Activated T-cell treated with anti-CD3 and anti-CD28 coated beads, Interleukin-2, amount 50 U/mL, for 24 hours (primary cell): ENCODE results near the gene CDK19.
"Not testable (repeated sequence)": the region's sequence is repeated elsewhere in the genome, so short reads cannot be mapped to it uniquely, and the experiment has no call there.

Source experiments
- DNase-seq: peaks from one replicate; pipeline ENCODE4 v3.0.0-alpha.2; 2020
- H3K27ac Mint-ChIP-seq: 2 replicates; pipeline ENCODE4 v1.8.0; 2020; ENCODE audit warnings: mild to moderate bottlenecking, mixed read lengths
- H3K27me3 Mint-ChIP-seq: 2 replicates; pipeline ENCODE4 v1.8.0; 2020; ENCODE audit warnings: mixed read lengths
- H3K36me3 Mint-ChIP-seq: 2 replicates; pipeline ENCODE4 v1.8.0; 2020; ENCODE audit warnings: low read depth, mixed read lengths
- H3K4me1 Mint-ChIP-seq: 2 replicates; pipeline ENCODE4 v1.8.0; 2020; ENCODE audit warnings: low read depth, mixed read lengths
- H3K4me3 Mint-ChIP-seq: 2 replicates; pipeline ENCODE4 v1.8.0; 2020; ENCODE audit warnings: mild to moderate bottlenecking, moderate library complexity, mixed read lengths
- H3K9me3 Mint-ChIP-seq: 2 replicates; pipeline ENCODE4 v1.8.0; 2020; ENCODE audit warnings: mixed read lengths

Gene CDK19

DNA sequence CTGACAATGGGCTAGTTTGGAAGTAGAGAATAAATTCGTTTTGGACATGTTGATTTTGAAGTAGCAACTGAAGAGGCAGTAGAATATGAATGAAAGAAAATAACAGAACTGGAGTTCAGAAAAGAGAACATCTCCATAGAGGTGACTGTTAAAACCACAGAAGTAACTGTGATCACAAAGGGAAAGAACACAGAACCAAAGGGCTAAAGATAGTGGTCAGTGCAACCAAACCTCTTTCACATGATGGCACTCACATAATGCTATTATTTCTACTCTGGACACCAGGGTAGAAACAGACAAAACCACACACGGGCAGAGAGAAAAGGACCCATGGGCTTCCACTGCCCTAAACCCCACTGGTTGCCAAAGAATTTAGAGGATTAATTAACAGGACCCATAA lies 58.5 kb downstream of the CDK19 start:
- Mint-ChIP-seq H3K36me3 (no peaks in the 10 kb centered on the region), H3K4me1 (peaks cover 2% of the 10 kb centered on the region), H3K4me3 (no peak overlapping the region), H3K9me3 (no peaks in the 10 kb centered on the region), H3K27ac (no peak overlapping the region), H3K27me3 (no peaks in the 10 kb centered on the region)
- DNase-seq, result no peak

DNA sequence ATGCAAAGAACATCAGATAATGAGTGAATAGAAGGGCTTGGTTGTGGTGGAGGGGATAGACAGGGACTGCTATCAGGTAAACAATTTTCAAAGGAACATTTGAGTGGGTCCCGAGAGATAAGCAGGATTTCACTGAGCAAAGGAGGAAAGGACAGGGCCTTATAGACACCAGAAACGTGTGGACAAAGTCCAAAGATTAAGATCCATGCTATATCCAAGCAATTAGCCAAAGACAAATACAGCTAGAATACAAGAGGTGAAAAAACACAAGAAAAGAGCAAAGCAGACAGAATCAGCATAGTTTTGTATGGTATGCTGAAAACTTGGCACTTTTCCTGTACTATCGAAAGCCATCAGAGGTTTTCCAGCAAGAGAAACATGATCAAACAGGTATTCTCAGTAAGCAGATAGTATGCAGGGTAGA lies 59.8 kb downstream of the CDK19 start:
- Mint-ChIP-seq H3K27ac (no peak overlapping the region), H3K9me3 (no peaks in the 10 kb centered on the region), H3K4me3 (no peak overlapping the region), H3K27me3 (no peaks in the 10 kb centered on the region), H3K36me3 (no peaks in the 10 kb centered on the region), H3K4me1 (peaks cover 2% of the 10 kb centered on the region)
- no peak for DNase-seq

DNA sequence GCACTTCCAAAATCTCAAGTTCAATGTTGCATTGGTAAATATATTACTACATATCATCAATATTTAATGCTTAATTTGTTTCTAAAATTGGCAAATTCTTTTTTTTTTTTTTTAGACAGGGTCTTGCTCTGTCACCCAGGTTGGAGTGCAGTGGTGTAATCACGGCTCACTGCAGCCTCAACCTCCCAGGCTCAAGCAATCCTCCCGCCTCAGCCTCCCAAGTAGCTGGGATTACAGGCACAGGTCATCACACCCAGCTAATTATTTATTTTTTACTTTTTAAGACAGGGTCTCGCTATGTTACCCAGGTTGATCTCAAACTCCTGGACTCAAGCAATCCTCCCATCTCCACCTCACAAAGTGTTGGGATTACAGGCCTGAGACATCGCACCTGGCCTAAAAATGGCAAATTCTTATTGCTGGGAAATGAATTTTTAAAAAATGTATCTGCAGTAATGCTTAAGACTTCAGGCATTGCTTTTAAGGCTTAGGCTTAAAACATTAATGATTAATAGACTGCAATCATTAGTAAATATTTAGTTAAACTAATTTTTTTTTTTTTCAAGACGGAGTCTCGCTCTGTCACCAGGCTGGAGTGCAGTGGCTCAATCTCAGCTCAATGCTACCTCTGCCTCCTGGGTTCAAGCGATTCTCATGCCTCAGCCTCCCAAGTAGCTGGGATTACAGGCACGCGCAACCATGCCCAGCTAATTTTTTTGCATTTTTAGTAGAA lies 61.2 kb downstream of the CDK19 start:
- not testable (repeated sequence) for H3K4me1 Mint-ChIP-seq, H3K27ac Mint-ChIP-seq, H3K36me3 Mint-ChIP-seq, H3K4me3 Mint-ChIP-seq, H3K9me3 Mint-ChIP-seq, DNase-seq, H3K27me3 Mint-ChIP-seq

DNA sequence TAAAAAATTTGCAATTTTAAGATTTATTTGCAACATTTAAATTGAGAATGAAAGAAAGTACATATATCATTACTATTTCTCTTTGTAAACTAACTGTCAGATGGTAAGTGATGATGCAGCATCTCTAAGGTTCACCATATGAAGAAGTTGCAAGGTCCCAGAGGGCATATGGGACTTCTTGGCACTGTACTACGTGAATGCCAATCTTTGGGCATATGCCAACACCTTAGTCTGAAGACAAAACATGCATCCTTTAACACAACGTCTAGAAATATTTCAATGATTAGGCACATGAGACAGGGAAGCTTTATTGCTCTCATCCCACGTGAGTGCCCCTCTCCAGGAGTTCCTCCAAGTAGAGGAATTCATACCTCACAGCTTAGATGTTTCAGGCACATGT lies 66.8 kb downstream of the CDK19 start:
- no peaks in the 10 kb centered on the region for H3K27me3 Mint-ChIP-seq
- no peaks in the 10 kb centered on the region for H3K9me3 Mint-ChIP-seq
- DNase-seq, result no peak
- H3K36me3 Mint-ChIP-seq, result peaks cover 16% of the 10 kb centered on the region
- no peaks in the 10 kb centered on the region for H3K4me1 Mint-ChIP-seq
- H3K27ac Mint-ChIP-seq, result no peak overlapping the region
- H3K4me3 Mint-ChIP-seq, result no peak overlapping the region

DNA sequence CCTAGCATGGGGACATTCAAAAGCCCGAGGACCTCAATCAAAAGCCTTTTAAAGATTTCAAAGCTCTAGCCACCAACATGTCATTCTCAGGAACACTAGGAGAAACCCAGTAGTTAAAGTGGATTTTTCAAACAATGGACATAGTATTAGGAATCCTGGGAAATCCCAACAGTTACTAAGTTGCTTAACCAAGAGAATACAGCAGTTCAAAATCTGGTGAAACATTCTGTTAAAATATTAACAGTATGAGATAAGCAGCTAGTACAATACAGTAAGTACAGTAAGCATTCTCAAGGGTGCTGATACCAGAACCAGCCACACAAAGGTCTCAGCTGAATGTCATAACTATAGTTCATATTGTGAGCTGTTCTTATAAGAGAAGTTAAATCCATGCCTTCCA lies 68.6 kb downstream of the CDK19 start:
- H3K36me3 Mint-ChIP-seq, result peaks cover 34% of the 10 kb centered on the region
- no peak for DNase-seq
- H3K4me3 Mint-ChIP-seq, result no peak overlapping the region
- peaks cover 1% of the 10 kb centered on the region for H3K4me1 Mint-ChIP-seq
- no peaks in the 10 kb centered on the region for H3K27me3 Mint-ChIP-seq
- H3K9me3 Mint-ChIP-seq, result peaks cover 15% of the 10 kb centered on the region
- no peak overlapping the region for H3K27ac Mint-ChIP-seq

DNA sequence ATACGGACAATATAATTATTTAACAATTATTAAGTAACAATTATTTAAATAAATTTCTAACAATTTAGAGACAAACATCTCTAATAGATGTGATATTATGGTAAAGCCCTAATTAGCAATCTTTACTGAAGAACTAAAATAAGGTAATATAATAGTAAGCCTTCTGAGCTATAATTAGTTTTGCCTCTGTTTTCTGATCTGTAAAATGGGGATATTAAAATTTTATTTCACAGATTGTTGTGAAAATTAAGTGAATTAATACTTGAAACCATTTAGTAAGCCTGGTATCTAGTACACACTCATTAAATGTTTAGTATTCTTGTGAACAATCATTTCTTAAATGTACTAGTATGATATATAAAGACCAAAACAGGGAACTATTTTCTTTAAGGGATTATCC lies 70.3 kb downstream of the CDK19 start:
- Mint-ChIP-seq H3K4me3 (no peak overlapping the region), H3K9me3 (peaks cover 24% of the 10 kb centered on the region), H3K36me3 (peaks cover 47% of the 10 kb centered on the region), H3K4me1 (peaks cover 4% of the 10 kb centered on the region), H3K27ac (no peak overlapping the region), H3K27me3 (no peaks in the 10 kb centered on the region)
- DNase-seq, result no peak

DNA sequence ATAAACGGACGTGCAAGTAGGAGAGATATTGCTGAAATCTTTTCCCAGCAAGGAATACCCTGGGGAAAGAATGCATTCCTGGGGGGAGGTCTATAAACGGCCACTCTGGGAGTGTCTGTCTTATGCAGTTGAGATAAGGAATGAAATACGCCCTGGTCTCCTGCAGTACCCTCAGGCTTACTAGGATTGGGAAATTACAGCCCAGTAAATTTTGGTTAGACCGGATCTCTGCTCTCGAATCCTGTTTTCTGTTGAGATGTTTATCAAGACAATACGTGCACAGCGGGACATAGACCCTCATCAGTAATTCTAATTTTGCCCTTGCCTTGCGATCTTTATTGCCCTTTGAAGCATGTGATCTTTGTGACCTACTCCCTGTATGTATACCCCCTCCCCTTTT lies 72.7 kb downstream of the CDK19 start:
- DNase-seq, H3K27me3 Mint-ChIP-seq, H3K4me1 Mint-ChIP-seq, H3K27ac Mint-ChIP-seq, H3K4me3 Mint-ChIP-seq: not testable (repeated sequence)
- peaks cover 49% of the 10 kb centered on the region for H3K36me3 Mint-ChIP-seq
- H3K9me3 Mint-ChIP-seq, result peaks cover 24% of the 10 kb centered on the region

DNA sequence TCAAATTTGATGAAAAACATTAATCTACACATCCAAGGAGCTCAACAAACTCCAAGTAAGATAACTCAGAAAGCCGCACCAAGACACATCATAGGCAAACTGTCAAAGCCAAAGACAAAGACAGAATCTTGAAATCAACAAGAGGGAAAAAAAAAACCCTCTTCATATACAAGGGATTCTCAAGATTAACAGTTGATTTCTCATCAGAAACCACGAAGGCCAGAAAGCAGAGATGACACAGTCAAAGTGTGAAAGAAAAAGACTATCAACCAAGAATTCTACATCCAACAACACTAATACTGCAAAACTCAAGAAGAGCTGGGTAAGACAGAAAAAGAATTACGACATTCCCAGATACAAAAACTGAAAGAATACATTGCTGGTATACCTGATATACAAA lies 73.8 kb downstream of the CDK19 start:
- Mint-ChIP-seq H3K4me3 (no peak overlapping the region), H3K27ac (no peak overlapping the region), H3K27me3 (no peaks in the 10 kb centered on the region), H3K36me3 (peaks cover 49% of the 10 kb centered on the region), H3K9me3 (peaks cover 24% of the 10 kb centered on the region), H3K4me1 (peaks cover 5% of the 10 kb centered on the region)
- DNase-seq, result no peak

DNA sequence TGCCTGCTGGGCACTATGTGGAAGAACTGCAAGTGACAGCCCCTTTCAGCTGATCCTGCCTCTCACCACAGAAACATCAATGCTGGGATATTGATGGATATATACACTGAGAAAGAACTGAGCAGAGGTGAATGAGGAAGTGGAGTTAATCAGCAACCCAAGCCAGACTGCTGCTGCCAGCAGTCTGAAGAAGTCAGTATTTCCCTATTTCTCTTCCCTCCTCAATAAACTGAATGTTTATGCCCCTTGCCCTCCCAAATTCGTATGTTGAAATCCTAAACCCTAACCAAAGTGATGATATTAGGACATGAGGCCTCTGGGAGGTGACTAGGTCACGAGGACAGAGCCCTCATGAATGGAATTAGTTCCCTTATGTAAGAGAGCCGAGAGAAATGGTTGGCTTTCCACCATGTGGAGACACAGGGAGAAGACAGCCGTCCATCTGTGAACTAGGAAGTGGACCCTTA lies 76.3 kb downstream of the CDK19 start:
- Mint-ChIP-seq H3K27me3 (no peaks in the 10 kb centered on the region), H3K4me1 (peaks cover 5% of the 10 kb centered on the region), H3K9me3 (peaks cover 24% of the 10 kb centered on the region), H3K27ac (no peak overlapping the region), H3K4me3 (no peak overlapping the region), H3K36me3 (peaks cover 43% of the 10 kb centered on the region)
- no peak for DNase-seq

DNA sequence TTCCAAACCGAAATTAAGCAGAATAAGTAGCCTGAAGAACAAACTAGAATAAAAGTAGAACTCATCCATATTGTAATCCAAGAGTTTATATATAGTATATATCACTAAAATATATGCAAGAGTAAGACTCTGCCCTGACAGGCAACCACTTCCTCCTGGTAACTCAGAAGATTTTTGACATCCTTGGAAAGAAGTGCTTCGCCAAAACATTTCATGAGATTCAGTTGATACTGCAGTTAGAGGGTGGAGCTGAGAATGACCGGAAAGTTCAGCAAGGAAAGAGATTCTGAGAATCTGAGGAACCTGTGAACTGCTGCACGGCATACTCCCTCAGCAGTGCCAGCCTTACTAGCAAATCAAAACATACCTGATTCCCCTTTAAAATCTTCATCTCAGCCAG lies 79.6 kb downstream of the CDK19 start:
- H3K36me3 Mint-ChIP-seq, result peaks cover 13% of the 10 kb centered on the region
- no peak overlapping the region for H3K27ac Mint-ChIP-seq
- DNase-seq, result no peak
- H3K9me3 Mint-ChIP-seq, result peaks cover 3% of the 10 kb centered on the region
- H3K27me3 Mint-ChIP-seq, result no peaks in the 10 kb centered on the region
- H3K4me3 Mint-ChIP-seq, result no peak overlapping the region
- peaks cover 1% of the 10 kb centered on the region for H3K4me1 Mint-ChIP-seq

DNA sequence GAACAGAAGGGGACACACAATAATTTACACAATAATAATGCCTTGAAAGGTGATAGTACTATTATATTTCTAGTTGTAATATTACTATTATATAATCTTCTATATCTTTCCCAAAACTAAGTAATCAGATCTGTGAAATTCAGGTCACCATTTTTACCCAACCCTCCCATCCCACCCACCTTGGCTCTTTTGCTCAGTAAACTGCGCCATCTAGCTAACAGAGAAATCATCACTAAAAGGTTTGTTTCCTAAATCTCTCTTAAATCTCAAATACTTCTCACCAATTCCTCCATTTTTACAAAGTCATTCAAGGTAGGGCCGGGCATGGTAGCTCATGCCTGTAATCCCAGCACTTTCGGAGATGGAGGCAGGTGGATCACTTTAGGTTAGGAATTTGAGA lies 83.4 kb downstream of the CDK19 start:
- DNase-seq, result no peak
- Mint-ChIP-seq H3K36me3 (peaks cover 6% of the 10 kb centered on the region), H3K9me3 (no peaks in the 10 kb centered on the region), H3K27me3 (no peaks in the 10 kb centered on the region), H3K4me1 (peaks cover 5% of the 10 kb centered on the region), H3K4me3 (no peak overlapping the region), H3K27ac (no peak overlapping the region)

DNA sequence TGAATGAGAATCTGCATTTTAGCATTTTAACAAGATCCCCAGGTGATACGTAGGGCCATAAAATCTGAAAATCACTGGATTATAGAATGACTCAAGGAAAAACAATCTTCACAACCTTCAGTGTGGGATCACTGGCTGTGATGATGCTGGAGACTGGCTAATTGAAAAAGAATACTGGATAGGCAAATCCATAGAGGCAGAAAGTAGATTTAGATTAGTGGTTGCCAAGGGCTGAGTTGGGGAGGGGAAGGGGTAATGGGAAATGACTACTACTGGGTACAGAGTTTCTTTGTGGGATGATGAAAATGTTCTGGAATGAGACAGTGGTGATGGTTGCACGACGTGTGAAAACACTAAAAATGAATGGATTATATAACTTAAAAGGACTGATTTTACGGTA lies 84.1 kb downstream of the CDK19 start:
- no peak for DNase-seq
- Mint-ChIP-seq H3K27ac (no peak overlapping the region), H3K9me3 (no peaks in the 10 kb centered on the region), H3K4me1 (peaks cover 5% of the 10 kb centered on the region), H3K36me3 (peaks cover 6% of the 10 kb centered on the region), H3K4me3 (no peak overlapping the region), H3K27me3 (no peaks in the 10 kb centered on the region)

DNA sequence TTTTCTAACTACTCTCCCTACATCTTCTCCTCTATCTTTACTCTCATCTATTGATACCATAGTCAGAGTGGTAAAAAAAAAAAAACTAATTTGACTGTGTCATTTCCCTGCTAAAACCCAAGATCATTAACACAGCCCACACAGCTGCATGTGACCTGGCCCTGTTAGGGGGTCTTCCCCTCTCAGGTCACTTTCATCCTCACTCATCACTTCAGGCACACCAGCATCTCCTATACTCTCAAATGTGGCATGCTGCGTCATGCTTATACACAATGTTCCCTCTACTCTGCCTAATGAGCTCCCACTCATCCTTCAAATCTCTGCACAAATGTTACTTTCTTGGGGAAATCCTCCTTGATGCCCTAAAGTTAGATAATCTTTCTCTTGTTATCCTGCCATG lies 86.8 kb downstream of the CDK19 start:
- Mint-ChIP-seq H3K36me3 (no peaks in the 10 kb centered on the region), H3K9me3 (no peaks in the 10 kb centered on the region), H3K4me3 (no peak overlapping the region), H3K27me3 (no peaks in the 10 kb centered on the region), H3K4me1 (peaks cover 5% of the 10 kb centered on the region), H3K27ac (no peak overlapping the region)
- DNase-seq, result no peak

DNA sequence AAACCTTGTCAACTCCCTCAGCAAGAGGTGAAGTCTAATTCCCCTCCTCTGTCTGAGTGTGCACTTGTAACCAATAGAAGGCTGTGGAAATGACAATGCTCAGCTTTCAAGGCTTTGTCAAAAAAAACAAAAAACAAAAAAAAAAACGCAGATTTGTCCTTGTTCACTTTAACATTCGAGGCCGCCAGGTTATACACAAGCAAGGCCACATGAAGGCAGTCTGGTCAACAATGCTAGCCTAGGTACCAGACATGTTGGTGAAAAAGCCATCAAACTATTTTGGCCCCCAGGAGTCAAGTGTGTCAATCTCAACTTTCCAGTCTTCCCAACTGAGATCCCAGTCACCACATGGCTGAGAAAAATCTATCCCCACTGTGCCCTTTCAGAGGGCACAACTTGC lies 92.3 kb downstream of the CDK19 start:
- Mint-ChIP-seq H3K36me3 (peaks cover 3% of the 10 kb centered on the region), H3K27me3 (no peaks in the 10 kb centered on the region), H3K4me3 (no peak overlapping the region), H3K9me3 (no peaks in the 10 kb centered on the region), H3K4me1 (no peaks in the 10 kb centered on the region), H3K27ac (no peak overlapping the region)
- no peak for DNase-seq

DNA sequence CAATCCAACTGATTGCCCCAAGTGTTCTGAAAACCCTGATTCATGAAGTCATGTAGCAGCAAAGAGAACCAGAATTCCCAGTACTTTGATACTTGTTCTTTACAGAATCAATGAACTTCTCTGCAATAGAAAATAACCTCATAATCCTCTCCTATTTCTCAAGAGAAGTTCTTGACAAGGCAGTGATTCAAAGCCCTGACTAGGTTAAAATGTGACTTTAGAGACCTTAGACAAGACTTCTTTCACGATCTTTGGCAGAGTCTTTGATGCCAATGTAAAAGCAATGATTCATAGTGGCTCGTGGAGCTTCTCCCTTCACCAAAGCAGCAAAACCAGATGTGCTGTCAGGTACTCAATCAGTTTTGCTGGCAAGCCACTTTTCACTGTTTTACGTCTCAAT lies 95.2 kb downstream of the CDK19 start:
- H3K4me3 Mint-ChIP-seq, result no peak overlapping the region
- no peak overlapping the region for H3K27ac Mint-ChIP-seq
- H3K4me1 Mint-ChIP-seq, result peaks cover 2% of the 10 kb centered on the region
- no peak for DNase-seq
- no peaks in the 10 kb centered on the region for H3K27me3 Mint-ChIP-seq
- peaks cover 3% of the 10 kb centered on the region for H3K36me3 Mint-ChIP-seq
- no peaks in the 10 kb centered on the region for H3K9me3 Mint-ChIP-seq

DNA sequence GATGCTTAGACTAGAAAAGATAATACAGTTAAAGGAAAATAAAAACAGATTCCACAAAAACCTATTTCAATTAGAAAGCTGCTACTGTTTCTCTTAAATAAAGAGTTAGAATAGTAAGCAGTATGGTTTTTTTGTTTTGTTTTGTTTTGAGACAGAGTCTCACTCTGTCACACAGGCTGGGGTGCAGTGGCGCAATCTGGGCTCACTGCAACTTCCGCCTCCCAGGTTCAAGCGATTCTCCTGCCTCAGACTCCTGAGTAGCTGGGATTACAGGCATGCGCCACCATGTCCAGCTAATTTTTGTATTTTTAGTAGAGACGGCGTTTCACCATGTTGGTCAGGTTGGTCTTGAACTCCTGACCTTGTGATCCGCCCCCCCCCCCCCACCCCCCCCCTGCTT lies 95.7 kb downstream of the CDK19 start:
- not testable (repeated sequence) for H3K27me3 Mint-ChIP-seq, H3K9me3 Mint-ChIP-seq, H3K4me3 Mint-ChIP-seq, H3K4me1 Mint-ChIP-seq, H3K27ac Mint-ChIP-seq, DNase-seq, H3K36me3 Mint-ChIP-seq
